DMS153 treated with DMSO at 0.1 percent for 48 hours (cell line): ENCODE data around the gene PADI2.

Source experiments
- DNase-seq: peaks from one replicate; lab custom pipeline; 2025; ENCODE audit not compliant: unreplicated experiment; lab: John Stamatoyannopoulos, UW

Gene PADI2

GRCh38 chr1:17059391-17060305, 59.6 kb downstream of the PADI2 start:
- peak; percentile 57 for DNase-seq

GRCh38 chr1:17056551-17056950, 62.7 kb downstream of the PADI2 start:
- no peak for DNase-seq

- DNase-seq: no peak
Observed at GRCh38 chr1:17055801-17056200, 63.5 kb downstream of the PADI2 start.

GRCh38 chr1:17053685-17054410, 65.4 kb downstream of the PADI2 start, which contains the start of gene SDHB:
SDHB (minus strand) TSS chr1:17054032; CDS start chr1:17054019, 13 bp downstream.
- DNase-seq: peak; percentile 91

- no peak for DNase-seq
Observed at GRCh38 chr1:17053086-17053684, 66.1 kb downstream of the PADI2 start.

GRCh38 chr1:17052641-17053040, 66.6 kb downstream of the PADI2 start:
- DNase-seq: no peak

- DNase-seq: no peak
Observed at GRCh38 chr1:17052038-17052437, 67.2 kb downstream of the PADI2 start.

- DNase-seq: no peak
Observed at GRCh38 chr1:17047924-17048323, 71.3 kb downstream of the PADI2 start.

- DNase-seq: no peak
Observed at GRCh38 chr1:17046334-17046657, 73.0 kb downstream of the PADI2 start.

GRCh38 chr1:17045634-17046333, 73.5 kb downstream of the PADI2 start:
- peak; percentile 35 for DNase-seq

GRCh38 chr1:17045150-17045549, 74.1 kb downstream of the PADI2 start:
- no peak for DNase-seq

- DNase-seq: no peak
Observed at GRCh38 chr1:17043676-17044075, 75.6 kb downstream of the PADI2 start.

- no peak for DNase-seq
Observed at GRCh38 chr1:17040135-17040534, 79.1 kb downstream of the PADI2 start.

GRCh38 chr1:17039522-17039921, 79.7 kb downstream of the PADI2 start:
- no peak for DNase-seq

- no peak for DNase-seq
Observed at GRCh38 chr1:17033481-17033880, 85.8 kb downstream of the PADI2 start.

- no peak for DNase-seq
Observed at GRCh38 chr1:17032741-17033140, 86.5 kb downstream of the PADI2 start.

- DNase-seq: no peak
Observed at GRCh38 chr1:17031436-17031835, 87.8 kb downstream of the PADI2 start.

- no peak for DNase-seq
Observed at GRCh38 chr1:17030206-17030605, 89.0 kb downstream of the PADI2 start.

- no peak for DNase-seq
Observed at GRCh38 chr1:17028662-17029188, 90.5 kb downstream of the PADI2 start.

GRCh38 chr1:17027900-17028299, 91.4 kb downstream of the PADI2 start:
- DNase-seq: no peak

GRCh38 chr1:17027403-17027802, 91.8 kb downstream of the PADI2 start:
- DNase-seq: no peak
